NCI-H345 treated with DMSO at 0.1 percent for 48 hours (cell line): ENCODE results near the gene NCBP2L.

ENCODE experiments used
- DNase-seq: peaks from one replicate; lab custom pipeline; 2025; ENCODE audit not compliant: unreplicated experiment; lab: John Stamatoyannopoulos, UW

NCBP2L gene

GRCh38 chrX:107777536-107777832 lies at the start of gene NCBP2L:
TSS of gene NCBP2L (plus strand) at chrX:107777733. CDS start at chrX:107794221, 16,488 bp downstream.
- no peak for DNase-seq

GRCh38 chrX:107728371-107729099 lies 49.0 kb upstream of the NCBP2L start:
- no peak for DNase-seq

- DNase-seq = peak; percentile 28
Measured at GRCh38 chrX:107729558-107730297, 47.8 kb upstream of the NCBP2L start.

- no peak for DNase-seq
Measured at GRCh38 chrX:107730298-107730655, 47.3 kb upstream of the NCBP2L start.

GRCh38 chrX:107730991-107731766 lies 46.4 kb upstream of the NCBP2L start:
- DNase-seq = no peak

- DNase-seq = no peak
Measured at GRCh38 chrX:107731831-107732502, 45.6 kb upstream of the NCBP2L start.

GRCh38 chrX:107733686-107734085 lies 43.8 kb upstream of the NCBP2L start:
- no peak for DNase-seq

- DNase-seq = no peak
Measured at GRCh38 chrX:107734646-107735045, 42.9 kb upstream of the NCBP2L start.

GRCh38 chrX:107736781-107737531 lies 40.6 kb upstream of the NCBP2L start:
- DNase-seq = peak; percentile 85

- no peak for DNase-seq
Measured at GRCh38 chrX:107738272-107738671, 39.3 kb upstream of the NCBP2L start.

- DNase-seq = no peak
Measured at GRCh38 chrX:107738768-107739167, 38.8 kb upstream of the NCBP2L start.

- no peak for DNase-seq
Measured at GRCh38 chrX:107739541-107739940, 38.0 kb upstream of the NCBP2L start.

- no peak for DNase-seq
Measured at GRCh38 chrX:107741404-107741790, 36.1 kb upstream of the NCBP2L start.

- no peak for DNase-seq
Measured at GRCh38 chrX:107742700-107743191, 34.8 kb upstream of the NCBP2L start.

GRCh38 chrX:107743995-107744394 lies 33.5 kb upstream of the NCBP2L start:
- DNase-seq = no peak

- DNase-seq = no peak
Measured at GRCh38 chrX:107744868-107745267, 32.7 kb upstream of the NCBP2L start.

GRCh38 chrX:107747596-107748161 lies 29.9 kb upstream of the NCBP2L start:
- DNase-seq = peak; percentile 64

GRCh38 chrX:107748506-107748905 lies 29.0 kb upstream of the NCBP2L start:
- DNase-seq = no peak

- no peak for DNase-seq
Measured at GRCh38 chrX:107750263-107750662, 27.3 kb upstream of the NCBP2L start.

- no peak for DNase-seq
Measured at GRCh38 chrX:107750861-107751445, 26.6 kb upstream of the NCBP2L start.
